ENCODE results near the gene PHLDB1.

Gene PHLDB1

GRCh38 chr11:118641397-118642019, 34.1 kb downstream of the PHLDB1 start:
- peak; percentile 41 to 80 for DNase-seq

DNA sequence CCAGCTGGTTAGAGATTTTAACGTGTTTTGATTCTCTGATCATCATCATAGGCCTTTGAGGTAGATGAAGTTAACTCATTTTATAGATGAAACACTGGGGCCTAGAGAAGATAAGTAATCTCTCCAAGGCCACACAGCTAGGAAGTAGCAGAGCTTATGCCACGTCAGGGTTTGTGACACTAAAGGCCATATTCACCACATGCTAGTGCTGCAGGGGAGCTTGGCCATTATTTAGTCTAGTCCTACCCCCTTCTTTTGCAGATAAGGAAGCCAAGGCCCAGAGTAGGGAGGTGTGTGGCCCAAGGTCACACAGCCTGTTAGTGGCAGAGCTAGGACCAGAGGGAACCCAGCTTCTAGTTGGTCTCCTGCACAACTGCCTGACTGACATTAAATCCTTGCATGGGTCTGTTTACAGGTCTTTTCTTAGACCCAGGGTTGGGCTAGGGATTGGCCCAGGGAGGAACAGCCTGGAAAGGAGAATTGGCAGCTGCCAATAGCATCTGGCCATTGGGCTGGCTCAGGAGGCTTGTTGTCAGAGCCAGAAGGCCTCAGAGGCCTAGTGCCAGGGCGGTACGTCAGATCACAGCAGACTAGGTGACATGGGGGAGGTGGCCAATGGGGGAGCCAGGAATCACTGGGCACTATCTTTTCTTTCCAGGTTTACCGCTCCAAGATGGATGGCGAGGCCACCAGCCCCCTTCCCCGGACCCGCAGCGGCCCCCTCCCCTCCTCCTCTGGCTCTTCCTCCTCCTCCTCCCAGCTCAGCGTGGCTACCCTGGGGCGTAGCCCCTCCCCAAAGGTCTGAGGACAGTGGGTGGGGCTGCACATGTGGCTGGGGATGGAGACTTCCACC, 36.0 kb downstream of the PHLDB1 start:
- no peak for DNase-seq

DNA sequence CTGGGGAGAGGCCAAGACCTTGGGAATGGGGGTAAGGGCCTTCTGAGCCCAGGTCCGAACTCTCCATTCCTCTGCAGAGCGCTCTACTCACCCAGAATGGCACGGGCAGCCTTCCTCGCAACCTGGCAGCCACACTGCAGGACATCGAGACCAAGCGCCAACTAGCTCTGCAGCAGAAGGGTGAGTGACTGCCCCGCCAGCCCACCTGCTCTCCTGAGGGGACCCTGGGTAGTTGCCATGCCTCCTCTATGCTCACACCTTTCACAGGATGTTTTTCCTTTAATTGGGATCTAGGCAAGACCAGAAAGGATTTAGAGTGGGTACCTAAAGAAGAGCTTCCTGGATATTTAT, 36.6 kb downstream of the PHLDB1 start:
- no peak for DNase-seq

DNA sequence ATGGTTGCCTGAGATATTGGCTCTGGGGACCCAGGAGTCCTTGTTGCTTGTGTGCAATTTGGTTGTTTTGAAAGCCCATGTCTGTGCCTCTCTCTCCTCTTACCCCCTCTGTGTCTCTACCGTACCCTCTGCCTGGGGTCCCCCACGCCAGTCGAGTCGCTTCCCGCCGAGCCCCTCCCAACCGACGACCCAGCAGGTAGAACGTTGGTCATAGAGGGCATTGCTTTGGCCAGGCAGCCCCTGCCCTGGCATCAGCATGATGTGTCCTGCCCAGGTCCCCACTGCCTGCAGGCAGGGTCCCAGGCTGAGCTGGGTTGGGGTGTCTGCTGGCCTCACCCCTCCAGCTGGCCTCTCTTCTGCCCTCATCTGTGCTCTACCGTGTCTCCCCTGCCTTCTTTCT, 37.1 kb downstream of the PHLDB1 start:
- no peak for DNase-seq

GRCh38 chr11:118645066-118645715, 37.8 kb downstream of the PHLDB1 start:
- no peak for DNase-seq

- no peak for DNase-seq
These were observed 39.0 kb downstream of the PHLDB1 start for GRCh38 chr11:118646393-118646792.

GRCh38 chr11:118648291-118648690, 40.9 kb downstream of the PHLDB1 start:
- no peak for DNase-seq

DNA sequence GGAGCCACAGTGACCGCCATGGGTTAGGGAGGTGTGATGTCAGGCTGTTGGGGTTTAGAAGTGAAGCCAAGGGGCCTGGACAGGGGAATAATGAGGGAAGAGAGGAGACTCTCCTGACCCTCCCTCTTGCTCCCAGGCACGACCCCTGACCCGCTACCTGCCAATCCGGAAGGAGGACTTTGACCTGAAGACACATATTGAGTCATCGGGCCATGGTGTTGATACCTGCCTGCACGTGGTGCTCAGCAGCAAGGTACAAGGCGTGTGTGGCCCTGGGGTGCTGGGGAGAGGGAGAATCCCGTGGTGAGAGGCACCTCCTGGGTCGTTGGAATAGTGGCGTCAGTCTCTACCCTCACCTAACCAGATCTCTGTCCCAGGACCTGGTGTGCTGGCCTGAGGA, 42.5 kb downstream of the PHLDB1 start:
- no peak for DNase-seq

GRCh38 chr11:118650366-118650765, 43.0 kb downstream of the PHLDB1 start:
- DNase-seq: no peak

DNA sequence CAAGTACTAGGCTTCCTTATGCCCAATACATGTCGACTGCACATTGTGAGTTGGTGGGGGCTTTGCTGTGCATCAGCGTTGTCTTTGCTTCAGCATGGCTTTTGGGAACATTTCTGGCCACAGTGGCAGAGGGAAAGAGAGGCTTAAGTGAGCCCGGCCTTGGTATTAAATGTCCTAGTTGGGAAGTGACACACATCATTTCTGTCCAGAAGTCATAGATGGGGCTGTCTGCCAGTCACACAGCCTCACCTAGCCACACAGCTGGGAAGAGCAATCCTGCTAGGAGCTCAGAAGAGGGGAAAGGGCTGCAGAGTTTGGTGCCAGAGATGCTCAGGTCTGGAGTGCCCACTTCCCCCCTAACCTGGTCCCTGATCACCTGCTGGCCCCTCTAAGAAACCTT, 44.4 kb downstream of the PHLDB1 start:
- DNase-seq: no peak

DNA sequence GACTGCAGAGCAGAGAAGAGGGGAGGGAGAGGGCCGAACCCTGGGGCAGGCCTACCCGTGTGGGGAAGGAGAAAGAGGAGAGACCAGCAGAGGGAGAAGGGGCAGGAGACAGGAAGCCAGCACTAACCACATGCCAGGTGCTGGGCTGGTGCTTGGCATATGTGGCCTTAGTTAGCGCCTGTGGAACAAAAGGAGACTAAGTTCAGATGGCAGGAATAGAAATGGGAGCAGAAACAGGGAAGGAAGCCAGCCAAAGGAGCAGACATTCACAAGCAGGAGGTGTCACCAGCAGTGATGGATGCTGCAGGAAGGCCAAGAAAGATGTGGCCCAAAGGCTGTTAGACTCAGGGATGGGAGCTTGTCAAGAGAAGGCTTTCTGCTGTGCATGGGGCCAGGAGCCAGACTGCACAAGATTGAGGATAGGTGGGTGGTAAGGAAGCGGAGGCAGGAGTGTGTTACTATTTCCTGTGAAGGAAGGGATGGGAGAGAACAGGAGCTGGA, 45.3 kb downstream of the PHLDB1 start:
- DNase-seq: no peak

DNA sequence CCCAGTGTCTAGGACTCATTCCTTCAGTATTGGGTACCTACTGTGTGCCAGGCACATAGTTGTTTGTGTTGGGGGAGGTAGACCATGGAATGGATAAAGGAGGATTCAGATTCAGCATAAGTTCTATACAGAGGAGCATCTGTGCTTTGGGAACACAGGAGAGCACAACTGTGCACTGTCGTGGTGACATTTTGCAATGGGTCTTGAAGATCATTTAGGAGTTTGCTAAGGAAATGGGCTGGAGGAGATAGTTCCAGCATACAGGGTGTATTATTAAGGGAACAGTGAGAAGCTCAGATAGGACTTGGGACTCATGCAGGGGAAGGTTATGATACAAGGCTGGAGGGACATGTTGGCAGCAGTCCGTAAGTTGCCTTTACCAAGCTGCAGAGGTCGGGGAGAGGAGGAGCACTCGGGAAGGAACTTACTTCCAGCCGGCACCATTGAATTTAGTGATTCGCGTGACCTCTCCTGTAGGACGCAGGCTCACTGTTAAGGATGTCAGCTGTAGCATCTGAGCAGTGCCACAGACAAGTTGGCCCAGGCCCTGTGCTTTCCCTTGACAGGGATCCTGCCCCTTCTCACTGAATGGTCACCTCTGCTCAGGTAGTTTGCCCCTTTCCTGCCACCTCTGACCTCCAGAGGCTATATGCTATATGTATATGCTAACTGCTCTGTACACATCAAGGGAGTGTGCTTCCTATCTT, 46.4 kb downstream of the PHLDB1 start:
- no peak for DNase-seq

DNA sequence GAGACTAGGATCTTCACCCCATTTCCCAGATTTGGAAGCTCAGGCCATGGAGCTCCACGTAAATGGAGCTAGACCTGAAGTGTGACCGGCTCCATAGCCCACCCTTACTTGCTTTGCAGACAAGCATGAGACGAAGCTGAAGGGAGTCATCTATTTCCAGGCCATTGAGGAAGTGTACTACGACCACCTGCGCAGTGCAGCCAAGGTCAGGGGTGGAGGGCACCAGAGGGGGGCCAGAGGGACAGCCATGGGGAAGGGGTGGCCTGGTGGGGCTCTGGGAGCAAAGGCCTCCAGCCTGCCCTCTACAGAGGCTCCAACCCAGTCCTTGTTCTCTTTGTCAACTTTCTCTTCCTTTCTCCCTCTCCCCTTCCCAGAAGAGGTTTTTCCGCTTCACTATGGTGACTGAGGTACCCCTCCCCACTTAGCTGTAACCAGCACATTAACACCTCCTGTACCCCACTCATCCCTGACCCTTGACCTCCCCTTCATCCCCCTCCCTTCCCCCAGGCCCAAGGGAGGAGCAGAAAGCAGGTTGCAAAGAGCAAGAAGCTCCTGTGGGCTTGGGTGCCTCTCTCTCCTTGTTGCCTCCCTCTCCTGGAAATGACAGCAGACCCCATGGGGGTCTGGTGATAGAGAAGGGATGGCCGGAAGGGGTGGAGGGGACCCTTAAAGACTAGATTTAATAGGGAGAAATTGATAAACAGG, 48.2 kb downstream of the PHLDB1 start:
- DNase-seq: no peak

DNA sequence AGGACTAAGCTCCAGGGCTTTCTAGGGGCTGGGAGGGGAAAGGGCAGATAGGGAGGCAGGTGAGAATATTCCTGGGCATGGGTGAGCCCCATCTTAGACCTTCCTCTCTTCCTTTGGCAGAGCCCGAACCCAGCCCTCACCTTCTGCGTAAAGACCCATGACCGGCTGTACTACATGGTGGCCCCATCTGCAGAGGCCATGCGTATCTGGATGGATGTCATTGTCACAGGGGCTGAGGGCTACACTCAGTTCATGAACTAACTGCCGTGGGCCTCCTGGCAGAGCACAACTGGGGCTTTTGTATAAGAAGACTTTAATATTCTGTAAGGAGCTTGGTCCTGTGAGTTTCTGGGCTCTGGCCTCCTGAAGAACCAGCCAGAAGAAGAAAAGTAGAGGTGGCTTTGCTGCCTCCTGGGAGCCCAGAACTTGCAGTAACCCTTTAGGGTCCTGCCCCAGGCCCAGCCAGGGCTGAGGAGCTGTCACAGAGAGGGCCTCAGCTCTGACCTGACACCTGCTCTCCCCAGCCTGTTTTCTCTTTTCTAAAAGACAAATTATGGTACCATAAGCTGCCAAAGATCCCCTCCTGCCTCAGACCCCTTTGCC, 49.2 kb downstream of the PHLDB1 start:
- DNase-seq: no peak

DNA sequence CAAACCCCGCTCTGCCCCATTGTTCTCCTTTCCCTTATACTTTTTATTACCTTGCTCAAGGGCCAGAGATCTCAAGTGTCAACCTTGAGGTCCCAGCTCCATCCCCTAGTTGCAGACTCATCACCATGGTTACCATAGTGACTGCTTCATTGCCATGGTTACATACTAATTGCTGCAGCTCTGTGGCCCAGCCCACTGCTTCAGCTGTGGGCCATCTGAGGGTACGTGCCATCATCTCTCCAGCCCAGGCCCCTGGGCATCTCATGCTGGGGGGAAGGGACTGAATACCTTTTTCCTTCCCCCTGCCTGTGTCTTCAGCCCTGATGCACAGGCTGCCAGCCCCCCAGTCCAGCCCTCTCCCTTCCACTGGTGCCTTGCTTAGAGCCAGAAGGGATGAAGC, 49.8 kb downstream of the PHLDB1 start:
- no peak for DNase-seq

GRCh38 chr11:118657709-118658428, 50.5 kb downstream of the PHLDB1 start:
- DNase-seq: no peak

GRCh38 chr11:118658429-118659313, 51.3 kb downstream of the PHLDB1 start:
- no peak for DNase-seq

GRCh38 chr11:118659314-118659952, 52.0 kb downstream of the PHLDB1 start:
- peak; percentile 42 to 75 for DNase-seq

DNA sequence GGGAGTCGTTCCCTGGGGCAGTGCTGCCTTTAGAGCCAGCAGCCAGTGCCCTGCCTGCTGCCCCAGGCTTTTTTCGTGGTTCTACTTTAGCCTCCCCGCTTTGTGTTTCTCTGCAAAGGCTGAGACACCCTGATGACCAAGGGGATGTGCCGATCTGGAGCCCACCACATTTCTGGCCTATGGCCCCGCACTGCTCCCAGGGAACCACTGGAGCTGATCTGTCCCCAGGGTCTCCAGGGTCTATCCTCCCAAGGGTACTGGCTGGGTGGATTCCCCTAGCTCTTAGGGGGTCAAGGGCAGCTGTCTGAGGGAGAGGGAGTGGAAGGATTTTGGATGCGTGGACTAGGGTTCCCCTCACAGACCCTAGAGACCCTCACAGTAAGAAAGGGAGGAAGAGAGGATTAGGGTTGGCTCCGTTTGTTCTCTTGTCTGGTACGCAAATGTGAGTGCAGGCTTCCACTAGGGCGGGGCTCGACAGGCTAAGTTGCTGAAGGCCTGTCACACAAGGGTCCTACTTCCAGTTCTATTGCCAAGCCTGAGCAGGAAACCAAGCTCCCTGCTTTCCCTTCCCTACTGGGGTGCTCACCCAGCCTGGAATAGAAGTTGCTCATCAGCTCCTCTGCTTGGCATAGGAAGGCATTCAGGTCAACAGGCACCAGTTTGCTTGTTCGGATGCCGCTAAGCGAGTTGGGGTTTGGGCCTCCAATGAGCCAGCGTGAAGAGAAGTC, 52.7 kb downstream of the PHLDB1 start:
- DNase-seq: no peak
